ENCODE measurements around the gene SPPL2C. TPM values are rescaled to one million over a fixed set of nuclear protein-coding genes. Genes with fewer than 3 reads are reported as not detected.

SPPL2C gene
- polyA plus RNA-seq, 1 donor from 2014 or later = not detected

GRCh38 chr17:45848868-45849535 is 4.3 kb downstream of the SPPL2C start:
- Histone ChIP-seq H3K36me3 (ENCODE audit: insufficient read depth, low read length) (no peaks in the 10 kb centered on the region), H3K4me2 (ENCODE audit: low read length) (no peak overlapping the region), H3K27me3 (ENCODE audit: insufficient read depth, low read depth, low read length) (no peaks in the 10 kb centered on the region), H3K9ac (ENCODE audit: low read length) (no peak overlapping the region), H3K4me3 (ENCODE audit: low read length) (no peak overlapping the region), H3K27ac (ENCODE audit: low read length) (no peak overlapping the region), H3K9me2 (ENCODE audit: insufficient read depth, low read length) (no peaks in the 10 kb centered on the region), H4K20me1 (ENCODE audit: insufficient read depth) (no peaks in the 10 kb centered on the region), H3K79me2 (replicated peaks; ENCODE audit: insufficient read depth, low read length) (no peaks in the 10 kb centered on the region), H3F3A (ENCODE audit: insufficient read depth, low read length, poor library complexity, severe bottlenecking) (no peaks in the 10 kb centered on the region), H2AFZ (ENCODE audit: low read depth, low read length) (no peak overlapping the region), H3K9me3 (ENCODE audit: low read length) (no peaks in the 10 kb centered on the region)
- TF ChIP-seq EP300 (conservative IDR thresholded peaks at IDR 0.05; ENCODE audit: poor library complexity, severe bottlenecking) (no peak), MXI1 (conservative IDR thresholded peaks at IDR 0.05; ENCODE audit: poor library complexity, severe bottlenecking) (no peak), EZH2 (IDR thresholded peaks at IDR 0.05; ENCODE audit: borderline replicate concordance, insufficient read depth, low read length, poor library complexity, severe bottlenecking) (no peak), SMC3 (conservative IDR thresholded peaks at IDR 0.05; ENCODE audit: poor library complexity) (no peak), RAD21 (conservative IDR thresholded peaks at IDR 0.05) (no peak), REST (IDR thresholded peaks at IDR 0.05; ENCODE audit: borderline replicate concordance) (no peak), CTCF (IDR thresholded peaks at IDR 0.05; ENCODE audit: poor library complexity, severe bottlenecking) (no peak), TAF1 (IDR thresholded peaks at IDR 0.05; ENCODE audit: low read depth) (no peak), POLR2AphosphoS5 (IDR thresholded peaks at IDR 0.05) (no peak)

- no peak overlapping the region for H3K4me2 ChIP-seq (ENCODE audit: low read length)
- H3K36me3 ChIP-seq (ENCODE audit: insufficient read depth, low read length) = no peaks in the 10 kb centered on the region
- no peaks in the 10 kb centered on the region for H3K27me3 ChIP-seq (ENCODE audit: insufficient read depth, low read depth, low read length)
- H3K9me2 ChIP-seq (ENCODE audit: insufficient read depth, low read length) = no peaks in the 10 kb centered on the region
- H3K4me3 ChIP-seq (ENCODE audit: low read length) = no peak overlapping the region
- no peak overlapping the region for H3K27ac ChIP-seq (ENCODE audit: low read length)
- no peak overlapping the region for H3K9ac ChIP-seq (ENCODE audit: low read length)
- no peaks in the 10 kb centered on the region for H4K20me1 ChIP-seq (ENCODE audit: insufficient read depth)
- H3K9me3 ChIP-seq (ENCODE audit: low read length) = no peaks in the 10 kb centered on the region
- no peak overlapping the region for H2AFZ ChIP-seq (ENCODE audit: low read depth, low read length)
- H3F3A ChIP-seq (ENCODE audit: insufficient read depth, low read length, poor library complexity, severe bottlenecking) = no peaks in the 10 kb centered on the region
- no peaks in the 10 kb centered on the region for H3K79me2 ChIP-seq (replicated peaks; ENCODE audit: insufficient read depth, low read length)
- TF ChIP-seq POLR2AphosphoS5 (IDR thresholded peaks at IDR 0.05) (no peak), RAD21 (conservative IDR thresholded peaks at IDR 0.05) (no peak), MXI1 (conservative IDR thresholded peaks at IDR 0.05; ENCODE audit: poor library complexity, severe bottlenecking) (no peak), EP300 (conservative IDR thresholded peaks at IDR 0.05; ENCODE audit: poor library complexity, severe bottlenecking) (no peak), REST (IDR thresholded peaks at IDR 0.05; ENCODE audit: borderline replicate concordance) (no peak), SMC3 (conservative IDR thresholded peaks at IDR 0.05; ENCODE audit: poor library complexity) (no peak), EZH2 (IDR thresholded peaks at IDR 0.05; ENCODE audit: borderline replicate concordance, insufficient read depth, low read length, poor library complexity, severe bottlenecking) (no peak), TAF1 (IDR thresholded peaks at IDR 0.05; ENCODE audit: low read depth) (no peak), CTCF (IDR thresholded peaks at IDR 0.05; ENCODE audit: poor library complexity, severe bottlenecking) (no peak)
These were observed 4.9 kb downstream of the SPPL2C start for GRCh38 chr17:45849536-45849990.
